Gastrocnemius medialis (tissue), 4 donors: Measurements from ENCODE around the gene KATNAL2.
"Not testable (repeated sequence)": the region's sequence is repeated elsewhere in the genome, so short reads cannot be mapped to it uniquely, and the experiment has no call there.

Source experiments
- CTCF ChIP-seq, 5 experiments: fragments of 450-650 bp in 3 of 5; fragments of 200-600 bp in 2 of 5; sonication (generic) in 2 of 5; IDR thresholded peaks in 4 of 5; conservative IDR thresholded peaks in 1 of 5; 1 replicate in 4 of 5; 2 replicates in 1 of 5; pipeline ENCODE4 v1.5.1; 2016 to 2019; ENCODE audit warnings: antibody characterized with exemption in 5 of 5, mild to moderate bottlenecking in 3 of 5, moderate library complexity in 3 of 5
- POLR2A ChIP-seq, 2 donors: fragments of 450-650 bp; IDR thresholded peaks; one replicate each; pipeline ENCODE4 v1.6.1; 2017; ENCODE audit warnings: antibody characterized with exemption in 2 of 2, mild to moderate bottlenecking in 2 of 2, moderate library complexity in 2 of 2

DNA sequence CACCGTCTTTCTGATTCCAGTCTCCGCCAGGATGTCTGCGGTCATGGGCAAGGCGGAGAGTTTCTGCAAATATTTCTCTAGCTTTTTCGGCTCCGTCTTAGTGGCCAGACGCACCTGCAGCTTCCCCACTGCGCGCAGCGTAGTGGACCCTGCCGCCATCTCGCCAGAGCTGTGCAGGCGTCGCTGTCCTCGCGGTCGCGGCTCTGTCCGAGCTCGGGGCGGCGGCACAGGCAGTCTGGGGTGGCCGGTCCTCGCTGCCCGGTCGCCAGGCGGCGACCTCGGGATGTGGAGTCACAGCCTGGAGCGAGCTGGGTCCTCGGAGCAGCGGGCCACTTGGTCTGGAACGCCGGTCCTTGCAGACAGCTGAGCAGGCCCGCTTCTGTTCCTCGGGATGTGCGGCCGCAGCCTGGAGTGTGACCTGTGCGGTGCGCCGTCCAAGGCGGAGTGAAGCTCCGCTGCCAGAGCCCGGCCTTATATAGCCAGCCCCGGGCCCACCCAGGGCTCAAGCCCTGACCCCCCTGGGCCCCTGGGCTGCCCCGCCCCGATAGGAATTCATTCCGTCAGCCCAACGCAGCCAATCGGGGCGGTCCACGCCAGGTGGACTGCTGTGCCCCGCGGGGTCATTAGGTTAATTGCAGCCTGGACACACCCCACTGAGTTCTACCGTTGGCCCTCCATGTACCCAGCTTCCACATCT is 106.5 kb downstream of the KATNAL2 start:
- TF ChIP-seq CTCF (IDR thresholded peaks at IDR 0.05 in 4 of 5, conservative IDR thresholded peaks at IDR 0.05 in 1 of 5); POLR2A (IDR thresholded peaks at IDR 0.05): not testable (repeated sequence)
